Mucosa of rectum (tissue), 2 donors: ENCODE results near the gene USP17L20.
"Not testable (repeated sequence)": the region's sequence is repeated elsewhere in the genome, so short reads cannot be mapped to it uniquely, and the experiment has no call there.

ENCODE experiments used
- H3K27ac ChIP-seq, 2 donors: one replicate each; pipeline ENCODE4 v1.7.0; 2013; ENCODE audit warnings: inconsistent platforms in 2 of 2, low read depth in 2 of 2, low read length in 2 of 2
- H3K27me3 ChIP-seq, 2 donors: one replicate each; pipeline ENCODE4 v1.7.0; 2013; ENCODE audit warnings: low read length in 2 of 2; ENCODE audit not compliant: control insufficient read depth in 2 of 2, insufficient read depth in 2 of 2
- H3K36me3 ChIP-seq, 2 donors: one replicate each; pipeline ENCODE4 v1.7.0; 2013; ENCODE audit warnings: low read length in 2 of 2; ENCODE audit not compliant: control insufficient read depth in 2 of 2, insufficient read depth in 2 of 2
- H3K4me1 ChIP-seq, 2 donors: one replicate each; pipeline ENCODE4 v1.7.0; 2013; ENCODE audit warnings: low read length in 2 of 2, mild to moderate bottlenecking in 1 of 2; ENCODE audit not compliant: control insufficient read depth in 2 of 2, insufficient read depth in 2 of 2
- H3K4me3 ChIP-seq, 2 donors: one replicate each; pipeline ENCODE4 v1.7.0; 2013; ENCODE audit warnings: low read length in 2 of 2
- H3K9ac ChIP-seq, 2 donors: one replicate each; pipeline ENCODE4 v1.7.0; 2013; ENCODE audit warnings: low read length in 2 of 2, low read depth in 1 of 2, mild to moderate bottlenecking in 1 of 2
- H3K9me3 ChIP-seq, 2 donors: one replicate each; pipeline ENCODE4 v1.7.0; 2013; ENCODE audit warnings: low read length in 2 of 2; ENCODE audit not compliant: control insufficient read depth in 2 of 2
- donor health status: healthy.
- donor health status: Normal muscosa, but diverticular disease.

The USP17L20 gene

GRCh38 chr4:9257824-9258223, at the start of gene USP17L20:
Gene USP17L20 (plus strand): TSS chr4:9258124. CDS start chr4:9258124, 0 bp downstream.
- not testable (repeated sequence) for H3K9ac ChIP-seq, H3K4me3 ChIP-seq, H3K27me3 ChIP-seq, H3K27ac ChIP-seq, H3K4me1 ChIP-seq, H3K9me3 ChIP-seq, H3K36me3 ChIP-seq

- H3K27me3 ChIP-seq, H3K9me3 ChIP-seq, H3K36me3 ChIP-seq, H3K4me1 ChIP-seq, H3K9ac ChIP-seq, H3K4me3 ChIP-seq, H3K27ac ChIP-seq: not testable (repeated sequence)
These were observed 47.6 kb upstream of the USP17L20 start, which contains the start of gene USP17L10 for GRCh38 chr4:9210357-9210756. Gene USP17L10 (plus strand): TSS chr4:9210657. CDS start chr4:9210657, 0 bp downstream.

GRCh38 chr4:9214701-9215100, 43.2 kb upstream of the USP17L20 start:
- not testable (repeated sequence) for H3K4me1 ChIP-seq, H3K9ac ChIP-seq, H3K9me3 ChIP-seq, H3K36me3 ChIP-seq, H3K4me3 ChIP-seq, H3K27me3 ChIP-seq, H3K27ac ChIP-seq

- not testable (repeated sequence) for H3K9ac ChIP-seq, H3K4me1 ChIP-seq, H3K9me3 ChIP-seq, H3K36me3 ChIP-seq, H3K27me3 ChIP-seq, H3K4me3 ChIP-seq, H3K27ac ChIP-seq
These were observed 42.8 kb upstream of the USP17L20 start, which contains the start of gene USP17L11 for GRCh38 chr4:9215105-9215504. Gene USP17L11 (plus strand): TSS chr4:9215405. CDS start chr4:9215405, 0 bp downstream.

- not testable (repeated sequence) for H3K36me3 ChIP-seq, H3K4me3 ChIP-seq, H3K4me1 ChIP-seq, H3K9me3 ChIP-seq, H3K27ac ChIP-seq, H3K27me3 ChIP-seq, H3K9ac ChIP-seq
These were observed 38.1 kb upstream of the USP17L20 start, which contains the start of gene USP17L12 for GRCh38 chr4:9219852-9220251. Gene USP17L12 (plus strand): TSS chr4:9220152. CDS start chr4:9220152, 0 bp downstream.

GRCh38 chr4:9224596-9224995, 33.3 kb upstream of the USP17L20 start, which contains the start of gene USP17L13:
Gene USP17L13 (plus strand): TSS chr4:9224896. CDS start chr4:9224896, 0 bp downstream.
- not testable (repeated sequence) for H3K9ac ChIP-seq, H3K27me3 ChIP-seq, H3K36me3 ChIP-seq, H3K4me1 ChIP-seq, H3K4me3 ChIP-seq, H3K9me3 ChIP-seq, H3K27ac ChIP-seq

- not testable (repeated sequence) for H3K4me3 ChIP-seq, H3K27me3 ChIP-seq, H3K4me1 ChIP-seq, H3K9me3 ChIP-seq, H3K36me3 ChIP-seq, H3K27ac ChIP-seq, H3K9ac ChIP-seq
These were observed 27.7 kb upstream of the USP17L20 start for GRCh38 chr4:9230249-9230648.

GRCh38 chr4:9234085-9234484, 23.8 kb upstream of the USP17L20 start, which contains the start of gene USP17L15:
Gene USP17L15 (plus strand): TSS chr4:9234385. CDS start chr4:9234385, 0 bp downstream.
- not testable (repeated sequence) for H3K27me3 ChIP-seq, H3K4me1 ChIP-seq

GRCh38 chr4:9238461-9238860, 19.5 kb upstream of the USP17L20 start:
- not testable (repeated sequence) for H3K9ac ChIP-seq, H3K4me1 ChIP-seq, H3K27ac ChIP-seq, H3K36me3 ChIP-seq, H3K9me3 ChIP-seq, H3K27me3 ChIP-seq, H3K4me3 ChIP-seq

More at GRCh38 chr4:9234085-9234484, 23.8 kb upstream of the USP17L20 start, which contains the start of gene USP17L15:
- H3K4me3 ChIP-seq, H3K27ac ChIP-seq, H3K36me3 ChIP-seq, H3K9ac ChIP-seq, H3K9me3 ChIP-seq: not testable (repeated sequence)

- not testable (repeated sequence) for H3K4me1 ChIP-seq, H3K27ac ChIP-seq, H3K4me3 ChIP-seq, H3K27me3 ChIP-seq, H3K9ac ChIP-seq, H3K9me3 ChIP-seq, H3K36me3 ChIP-seq
These were observed 14.3 kb upstream of the USP17L20 start, which contains the start of gene USP17L17 for GRCh38 chr4:9243579-9243978. Gene USP17L17 (plus strand): TSS chr4:9243879. CDS start chr4:9243879, 0 bp downstream.
